ENCODE data around the gene CCDC192.

GRCh38 chr5:127791439-127791838, 88.2 kb downstream of the CCDC192 start:
- TF ChIP-seq POLR2A (IDR thresholded peaks at IDR 0.05; ENCODE audit: low read depth, low read length) (no peak), POLR2AphosphoS5 (IDR thresholded peaks at IDR 0.05; ENCODE audit: low read depth, low read length) (no peak)
